ENCODE data around the gene LURAP1L.

Gene LURAP1L

DNA sequence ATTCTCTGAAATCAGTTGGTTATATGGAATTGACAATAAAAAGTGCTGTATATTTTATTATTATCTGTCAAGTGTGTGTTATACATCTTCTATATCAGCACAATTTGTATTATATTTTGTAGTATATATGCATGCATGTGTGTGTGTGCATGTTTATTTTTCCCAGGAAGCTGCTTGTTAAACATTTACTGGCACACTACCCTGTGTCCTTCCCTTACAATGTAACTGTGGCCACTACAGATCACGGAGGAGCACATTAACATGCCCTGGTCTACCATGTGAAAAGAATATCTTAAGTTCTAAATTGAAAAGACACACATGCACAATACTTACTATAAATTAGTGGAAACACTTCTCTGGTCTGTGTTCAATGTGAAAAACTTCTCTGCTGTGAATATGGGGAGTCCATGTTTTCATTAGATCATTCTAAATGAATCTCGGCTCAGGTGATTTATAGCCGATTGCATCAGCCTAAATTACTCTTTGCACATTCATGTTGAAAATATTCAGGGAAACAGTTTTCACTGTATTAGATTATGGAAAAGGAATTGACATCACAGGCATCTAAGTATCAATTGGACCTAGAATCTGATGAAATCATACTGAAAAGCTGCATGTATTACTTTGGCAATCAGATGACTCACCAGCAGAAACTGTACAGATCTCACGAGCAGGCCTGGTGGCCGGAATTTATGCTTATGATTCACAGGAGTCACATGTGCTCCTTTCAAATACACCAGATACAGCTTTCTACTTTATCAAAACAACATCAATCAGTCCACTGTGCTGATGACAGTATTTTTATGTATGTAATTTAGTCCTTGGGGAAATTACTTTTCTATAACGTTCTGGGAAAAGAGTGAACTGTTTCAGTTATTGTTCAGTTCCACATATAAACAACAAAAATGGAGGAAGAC lies 39.4 kb downstream of the LURAP1L start:
- ATAC-seq (no peak), DNase-seq (no peak)

DNA sequence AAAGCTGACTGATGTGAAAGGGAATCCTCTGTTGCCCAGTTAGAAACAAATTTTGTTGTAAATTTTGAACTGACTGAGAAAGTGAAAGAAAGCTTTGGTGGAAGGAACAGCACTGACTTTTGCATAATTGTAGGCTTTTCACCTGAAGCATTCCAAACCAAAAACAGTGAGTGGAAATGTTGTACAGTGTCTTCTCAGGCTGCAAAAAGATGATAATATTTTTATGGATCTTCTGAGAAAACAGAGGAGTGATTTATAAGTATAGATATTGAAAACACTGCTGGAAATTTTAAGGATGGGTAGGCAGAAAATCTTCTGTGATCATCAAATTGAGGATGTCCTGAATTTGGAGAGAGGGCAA lies 40.0 kb downstream of the LURAP1L start:
- no peak for ATAC-seq
- no peak for DNase-seq

- no peak for ATAC-seq
These were observed 41.1 kb downstream of the LURAP1L start for GRCh38 chr9:12815888-12816287.

DNA sequence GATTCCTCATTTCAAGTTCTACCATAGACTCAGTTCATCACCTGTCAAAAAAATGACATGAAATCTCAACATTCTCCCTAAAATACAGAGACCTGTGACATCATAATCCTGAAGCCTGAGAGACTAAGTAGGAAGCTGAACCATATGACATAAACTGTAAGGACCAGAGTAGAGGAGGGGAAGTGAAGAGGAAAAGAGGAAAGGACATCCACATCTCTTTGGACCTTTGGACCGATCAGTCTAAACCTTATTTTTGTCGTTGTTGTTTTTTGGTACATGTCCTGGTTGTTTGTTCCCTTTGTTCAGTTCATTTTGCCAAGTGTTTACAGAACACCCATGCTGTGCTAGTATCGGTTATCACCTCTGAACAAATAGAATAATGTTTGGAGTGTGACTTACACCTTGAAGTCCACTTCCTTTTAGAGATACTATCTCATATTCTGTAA lies 41.9 kb downstream of the LURAP1L start:
- DNase-seq (no peak), ATAC-seq (no peak)

More at GRCh38 chr9:12815888-12816287, 41.1 kb downstream of the LURAP1L start:
- DNase-seq: no peak

DNA sequence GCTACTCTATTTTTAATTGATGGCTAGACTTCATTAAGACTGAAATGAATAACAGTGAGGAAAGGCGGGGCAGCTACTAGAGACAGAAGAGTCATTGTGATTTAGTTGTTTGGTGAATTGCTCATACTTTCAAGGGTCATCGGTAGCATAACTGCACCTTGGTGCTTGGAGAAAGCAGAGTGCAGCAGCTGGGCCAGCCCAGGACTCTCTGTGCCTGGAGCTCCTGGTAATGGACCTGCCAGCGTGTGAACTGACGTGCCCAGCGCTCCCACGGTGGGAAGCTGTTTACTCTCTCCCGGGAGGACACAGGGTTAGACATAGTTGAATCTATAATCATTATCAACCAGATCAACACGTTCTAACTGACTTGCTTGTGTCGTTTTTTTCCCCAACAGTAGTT lies 42.9 kb downstream of the LURAP1L start:
- DNase-seq (no peak), ATAC-seq (no peak)

DNA sequence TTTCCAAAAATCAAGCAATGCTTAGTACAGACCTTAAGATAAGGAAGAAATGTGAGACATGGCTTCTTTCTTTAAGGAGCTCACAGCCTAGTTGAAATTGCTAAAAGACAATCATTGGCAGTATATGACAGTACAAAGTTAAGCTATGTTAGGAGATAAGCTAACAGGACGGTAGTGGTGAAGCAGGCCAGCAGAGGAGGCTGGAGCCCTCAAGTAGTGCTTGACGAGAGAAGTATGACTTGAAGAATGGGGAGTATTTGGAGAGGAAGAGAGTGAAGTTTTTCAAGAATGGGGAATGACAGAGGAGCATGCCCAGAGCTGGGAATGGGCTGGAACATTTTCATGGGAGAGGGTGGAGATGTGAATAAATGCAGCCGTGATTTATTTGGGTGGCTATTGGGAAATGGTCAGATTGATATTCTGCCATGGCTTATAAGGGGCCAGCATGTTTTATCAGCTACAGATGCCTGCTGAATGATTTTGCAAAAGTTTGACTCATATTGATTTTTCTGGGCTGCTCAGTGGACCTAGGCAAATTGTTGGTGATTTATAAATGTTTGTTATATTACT lies 43.7 kb downstream of the LURAP1L start:
- DNase-seq (no peak), ATAC-seq (no peak)

- DNase-seq (no peak), ATAC-seq (no peak)
These were observed 44.8 kb downstream of the LURAP1L start for GRCh38 chr9:12819436-12820185.

- ATAC-seq (no peak), DNase-seq (no peak)
These were observed 47.3 kb downstream of the LURAP1L start for GRCh38 chr9:12822111-12822510.

DNA sequence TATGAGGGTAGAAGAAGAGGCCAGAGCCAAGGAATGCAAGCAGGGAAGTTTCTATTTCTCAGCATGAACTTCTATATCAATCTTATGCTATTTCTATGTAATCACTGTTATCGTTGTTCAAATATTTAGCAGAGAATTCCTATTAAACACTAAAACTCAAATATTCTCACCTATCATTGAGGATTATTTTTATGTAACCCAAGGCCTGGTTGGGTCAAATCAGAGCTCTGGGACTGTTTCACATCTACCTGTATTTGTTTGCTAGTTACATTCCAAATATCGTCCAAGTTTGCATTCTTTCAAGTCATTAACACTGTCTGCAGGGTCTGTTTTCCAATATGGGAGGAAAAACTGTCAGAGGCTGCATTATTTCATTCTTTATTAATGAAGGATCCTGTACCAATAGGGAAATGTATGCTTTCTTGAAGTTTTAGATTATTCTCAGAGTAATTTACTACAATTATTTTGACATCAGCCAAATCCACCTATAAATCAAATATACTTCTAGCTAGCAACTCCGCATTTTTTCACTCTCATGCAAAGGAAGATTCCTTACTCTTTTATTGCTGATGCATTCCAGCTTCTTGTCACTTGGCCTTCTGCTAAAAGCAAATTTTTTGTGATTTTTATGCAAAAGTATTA lies 52.2 kb downstream of the LURAP1L start:
- no peak for ATAC-seq

DNA sequence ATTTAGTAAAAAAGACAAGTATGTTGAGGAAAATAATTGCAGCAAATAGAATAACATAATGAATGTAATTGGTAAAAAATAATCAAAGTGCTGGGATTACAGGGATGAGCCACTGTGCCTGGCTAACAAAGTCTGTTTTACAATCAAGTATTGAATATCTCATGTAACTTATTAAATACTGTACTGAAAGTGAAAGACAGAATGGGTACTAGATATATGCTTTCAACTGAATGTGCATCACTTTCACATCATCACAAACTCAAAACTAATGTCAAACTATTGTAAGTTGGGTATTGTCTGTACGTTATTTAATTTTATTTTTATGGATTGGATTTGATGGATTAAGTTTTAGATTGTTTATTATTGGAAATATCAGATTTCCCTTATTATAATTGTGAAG lies 58.9 kb downstream of the LURAP1L start:
- ATAC-seq: no peak
- no peak for DNase-seq

More for the DNA sequence above, 52.2 kb downstream of the LURAP1L start:
- DNase-seq: no peak

GRCh38 chr9:12838546-12838945 lies 63.7 kb downstream of the LURAP1L start:
- ATAC-seq: no peak
- no peak for DNase-seq

DNA sequence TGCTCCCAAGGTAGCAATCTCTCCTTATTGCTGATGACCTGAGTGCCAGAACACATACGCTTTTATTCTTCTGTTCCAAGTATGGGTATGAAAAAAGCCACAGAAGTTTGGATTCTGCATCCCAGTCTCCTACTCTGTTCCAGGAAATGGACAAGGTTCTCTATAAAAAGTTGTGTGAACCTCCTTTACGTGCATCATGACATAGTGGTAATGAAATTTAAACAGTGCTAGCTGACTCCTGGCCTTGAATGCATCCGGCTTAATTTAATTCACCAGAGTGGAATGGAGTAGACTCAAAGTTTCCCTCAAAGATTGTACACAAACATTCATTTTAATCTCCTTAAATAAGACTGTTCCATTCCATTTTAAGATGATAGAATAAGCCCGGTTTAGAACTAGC lies 68.9 kb downstream of the LURAP1L start:
- no peak for DNase-seq
- no peak for ATAC-seq

GRCh38 chr9:12846035-12846434 lies 71.2 kb downstream of the LURAP1L start:
- ATAC-seq (no peak), DNase-seq (no peak)

DNA sequence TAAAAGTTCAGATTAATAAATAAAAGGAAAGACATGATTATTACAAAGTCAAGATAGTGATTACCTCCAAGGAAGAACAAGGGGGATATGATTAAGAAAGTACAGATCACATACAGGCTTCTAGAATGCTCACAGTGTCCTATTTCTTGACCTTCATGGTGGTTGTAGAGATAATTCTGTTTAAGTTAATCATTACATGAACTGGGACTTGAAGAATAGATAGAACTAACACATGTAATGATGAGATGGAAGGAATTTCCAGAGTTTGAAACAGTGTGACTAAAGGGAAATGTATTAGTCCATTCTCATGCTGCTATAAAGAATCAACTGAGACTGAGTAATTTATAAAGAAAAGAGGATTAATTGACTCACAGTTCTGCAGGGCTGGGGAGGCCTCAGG lies 72.7 kb downstream of the LURAP1L start:
- DNase-seq: no peak

GRCh38 chr9:12849486-12850003 lies 74.7 kb downstream of the LURAP1L start:
- DNase-seq (no peak), ATAC-seq (no peak)

More for the DNA sequence above, 72.7 kb downstream of the LURAP1L start:
- no peak for ATAC-seq

GRCh38 chr9:12851341-12852090 lies 76.7 kb downstream of the LURAP1L start:
- DNase-seq (no peak), ATAC-seq (no peak)

DNA sequence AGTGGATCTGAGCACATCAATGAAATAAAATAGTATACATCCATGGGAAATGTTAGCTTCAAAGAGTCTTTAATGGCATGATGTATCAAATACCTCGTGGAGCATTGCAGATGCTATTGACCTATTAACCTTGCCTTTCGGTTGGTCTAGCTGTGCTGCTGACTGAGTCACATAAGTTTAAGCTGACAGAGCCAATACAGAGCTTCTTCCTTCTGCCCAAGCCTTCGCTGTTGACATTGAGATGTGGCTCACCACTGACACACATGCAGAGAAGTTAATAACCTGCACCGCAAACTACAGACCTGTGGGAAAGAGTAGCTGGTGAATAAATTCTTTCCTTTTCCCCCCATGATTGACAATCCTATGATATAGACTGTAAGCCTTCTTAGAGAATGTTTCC lies 78.2 kb downstream of the LURAP1L start:
- DNase-seq (no peak), ATAC-seq (no peak)

- DNase-seq (no peak), ATAC-seq (no peak)
These were observed 79.4 kb downstream of the LURAP1L start for GRCh38 chr9:12854221-12854620.

GRCh38 chr9:12855066-12855465 lies 80.2 kb downstream of the LURAP1L start:
- DNase-seq: no peak
- no peak for ATAC-seq

DNA sequence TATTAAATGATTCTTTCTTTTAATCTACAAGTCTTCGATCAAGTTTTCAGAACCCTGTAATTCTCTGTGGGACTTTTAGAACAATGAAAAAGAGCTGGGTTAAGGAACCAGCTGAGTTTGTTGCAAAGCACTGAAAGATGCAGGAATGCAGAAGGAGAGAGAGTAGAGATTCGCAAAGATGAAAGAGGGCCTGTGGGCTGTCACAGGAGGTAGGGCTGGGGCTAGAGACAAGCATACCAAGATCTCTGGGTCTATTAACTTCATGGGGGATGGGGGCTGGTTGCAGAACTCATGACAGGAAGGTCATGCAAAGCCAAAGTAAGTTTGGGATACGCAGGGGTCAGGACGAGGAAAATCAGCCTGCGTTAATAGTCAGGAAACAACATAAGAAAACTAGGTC lies 81.8 kb downstream of the LURAP1L start:
- ATAC-seq (no peak), DNase-seq (no peak)

DNA sequence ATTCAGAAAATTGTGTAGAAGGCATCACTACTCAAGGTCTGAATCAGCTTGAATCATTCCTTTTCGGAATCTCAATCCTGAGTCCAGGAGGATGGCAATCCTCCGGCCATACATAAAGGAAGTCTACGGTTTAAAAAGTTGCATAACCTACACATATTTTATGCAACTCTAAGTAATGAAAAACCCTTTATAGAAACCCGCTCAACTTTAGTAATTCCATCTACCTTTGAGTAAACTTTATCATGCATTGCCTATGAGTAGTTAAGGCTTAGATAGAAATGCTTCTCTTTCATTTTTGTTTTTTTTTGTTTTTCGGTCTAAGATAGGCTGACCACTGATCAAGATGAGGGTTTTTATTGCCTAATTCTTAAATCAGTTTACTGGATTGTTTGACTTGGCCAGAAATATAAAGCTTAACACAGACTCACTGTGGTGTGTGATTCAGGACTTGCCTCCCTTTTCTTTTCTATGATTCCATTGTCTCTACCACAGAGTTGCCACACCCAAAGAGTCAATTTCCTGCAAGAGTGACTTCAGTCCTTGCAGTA lies 85.0 kb downstream of the LURAP1L start:
- ATAC-seq (no peak), DNase-seq (no peak)

Data from stimulated activated naive CD8-positive, alpha-beta T cell treated with anti-CD3 and anti-CD28 coated beads, Interleukin-15, Interleukin-2, amounts not matched to agents 100 U/mL and 50 U/mL, for 24 hours (primary cell).